Posterior cingulate gyrus (tissue), 11 donors: Measurements from ENCODE around the gene TYW3.
"Not testable (repeated sequence)": the region's sequence is repeated elsewhere in the genome, so short reads cannot be mapped to it uniquely, and the experiment has no call there.

Experiments used
- DNase-seq, 10 donors: peaks; one replicate each; pipeline versions ENCODE4 v3.0.0 to v3.0.0-alpha.2; 2020 to 2021; ENCODE audit warnings: mixed read lengths in 3 of 10
- intact Hi-C: fragments of 100-400 bp; cut with DNase I; formaldehyde crosslinking; loops from one replicate; pipeline ENCODE4 v1.15.1; 2023

Gene TYW3

DNA sequence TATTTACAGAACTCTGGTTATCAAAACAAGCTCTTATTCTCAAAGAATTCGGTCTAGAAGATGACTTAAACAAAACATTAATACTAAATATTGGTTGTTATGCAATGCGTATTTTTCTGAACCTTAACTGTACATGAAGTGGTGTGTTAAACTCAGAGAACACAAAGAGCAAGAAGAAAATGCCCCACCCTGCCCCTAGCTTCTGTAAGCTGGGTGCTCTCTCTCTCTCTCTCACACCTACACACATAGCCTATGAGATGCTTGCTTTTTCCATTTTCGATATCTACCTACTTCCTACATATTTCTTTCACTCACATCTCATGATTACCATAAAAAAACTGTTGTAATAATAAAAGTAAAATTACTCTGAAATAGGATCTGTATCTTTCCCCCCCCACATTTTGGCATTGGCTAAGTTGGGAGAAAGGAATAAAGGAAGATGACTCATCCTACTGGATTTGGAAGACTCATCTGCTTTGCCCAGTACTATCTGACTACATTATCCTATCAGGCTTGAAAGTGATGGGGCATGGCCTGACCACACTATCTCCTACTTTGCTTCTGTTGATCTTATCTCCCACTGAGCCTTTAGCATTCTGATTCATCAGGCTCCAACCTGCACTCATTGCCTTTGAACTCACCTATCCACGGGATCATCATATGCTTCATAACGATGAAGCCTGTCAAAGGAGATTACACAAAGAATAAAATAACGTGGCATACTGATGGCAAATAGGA, 3.0 kb upstream of the TYW3 start:
- intact Hi-C loops, result no loop called here
- no peak for DNase-seq

DNA sequence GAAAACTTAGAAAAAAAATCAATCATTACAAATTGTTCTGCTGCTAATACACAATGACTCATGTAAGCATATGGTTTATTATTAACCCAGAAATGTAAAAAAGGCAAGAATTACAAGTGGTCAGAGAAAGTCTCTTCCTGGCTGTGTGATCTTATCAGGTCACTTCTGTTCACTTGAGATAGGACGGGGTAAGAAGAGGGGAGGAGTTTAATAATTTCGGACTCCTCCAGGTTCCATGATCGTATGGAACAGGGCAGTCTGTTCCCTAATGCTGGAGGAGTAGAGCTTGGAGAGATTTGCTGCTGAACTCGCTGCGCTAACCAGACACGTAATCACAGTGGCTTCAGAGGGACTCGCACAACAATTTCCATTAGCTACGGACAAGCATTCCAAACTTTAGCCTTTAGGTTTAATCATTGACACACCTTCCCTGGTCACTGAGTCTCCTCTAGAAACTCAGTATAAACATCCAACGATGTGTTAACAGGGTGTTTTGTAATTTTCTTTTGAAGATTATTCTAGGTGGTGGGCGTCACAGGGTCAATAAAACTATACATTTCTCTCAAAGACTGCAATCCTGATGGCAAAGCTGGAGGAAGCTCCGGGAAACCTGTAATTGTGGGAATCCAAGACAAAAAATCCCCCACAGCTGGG, 1.4 kb upstream of the TYW3 start:
- intact Hi-C loops, result no loop called here
- DNase-seq, result no peak

DNA sequence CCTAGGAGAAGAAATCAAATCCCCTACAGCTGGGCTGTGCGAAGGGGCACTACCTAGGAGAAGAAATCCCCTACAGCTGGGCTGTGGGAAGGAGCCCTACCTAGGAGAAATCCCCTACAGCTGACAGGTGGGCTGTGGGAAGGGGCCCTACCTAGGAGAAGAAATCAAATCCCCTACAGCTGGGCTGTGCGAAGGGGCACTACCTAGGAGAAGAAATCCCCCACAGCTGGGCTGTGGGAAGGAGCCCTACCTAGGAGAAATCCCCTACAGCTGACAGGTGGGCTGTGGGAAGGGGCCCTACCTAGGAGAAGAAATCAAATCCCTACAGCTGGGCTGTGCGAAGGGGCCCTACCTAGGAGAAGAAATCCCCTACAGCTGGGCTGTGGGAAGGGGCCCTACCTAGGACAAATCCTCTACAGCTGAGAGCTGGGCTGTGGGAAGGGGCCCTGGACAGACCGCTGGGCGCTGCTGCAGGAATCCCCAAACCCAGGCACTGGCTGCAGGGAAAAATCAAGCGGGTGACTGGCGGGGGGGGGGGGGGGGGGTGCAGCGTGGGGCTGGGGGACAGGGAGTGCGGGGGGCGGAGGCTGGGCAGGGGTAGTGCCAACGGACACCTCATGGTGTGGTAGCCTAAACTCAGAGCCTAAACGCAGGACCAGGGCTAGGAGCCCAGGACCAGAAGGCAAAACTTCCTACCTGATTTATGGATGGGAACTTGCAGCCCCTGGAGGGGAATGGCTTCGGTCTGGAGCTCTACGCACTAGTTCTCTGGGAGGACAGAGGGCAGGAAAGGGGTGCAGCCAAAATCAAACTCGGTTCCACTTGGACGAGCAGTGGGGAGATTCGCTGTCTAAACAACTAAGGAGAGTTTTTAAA, 643 bp upstream of the TYW3 start:
- intact Hi-C loops, result not testable (repeated sequence)
- DNase-seq, result peak in 4 of 10 donors; percentile 9 to 67 (median 18)

DNA sequence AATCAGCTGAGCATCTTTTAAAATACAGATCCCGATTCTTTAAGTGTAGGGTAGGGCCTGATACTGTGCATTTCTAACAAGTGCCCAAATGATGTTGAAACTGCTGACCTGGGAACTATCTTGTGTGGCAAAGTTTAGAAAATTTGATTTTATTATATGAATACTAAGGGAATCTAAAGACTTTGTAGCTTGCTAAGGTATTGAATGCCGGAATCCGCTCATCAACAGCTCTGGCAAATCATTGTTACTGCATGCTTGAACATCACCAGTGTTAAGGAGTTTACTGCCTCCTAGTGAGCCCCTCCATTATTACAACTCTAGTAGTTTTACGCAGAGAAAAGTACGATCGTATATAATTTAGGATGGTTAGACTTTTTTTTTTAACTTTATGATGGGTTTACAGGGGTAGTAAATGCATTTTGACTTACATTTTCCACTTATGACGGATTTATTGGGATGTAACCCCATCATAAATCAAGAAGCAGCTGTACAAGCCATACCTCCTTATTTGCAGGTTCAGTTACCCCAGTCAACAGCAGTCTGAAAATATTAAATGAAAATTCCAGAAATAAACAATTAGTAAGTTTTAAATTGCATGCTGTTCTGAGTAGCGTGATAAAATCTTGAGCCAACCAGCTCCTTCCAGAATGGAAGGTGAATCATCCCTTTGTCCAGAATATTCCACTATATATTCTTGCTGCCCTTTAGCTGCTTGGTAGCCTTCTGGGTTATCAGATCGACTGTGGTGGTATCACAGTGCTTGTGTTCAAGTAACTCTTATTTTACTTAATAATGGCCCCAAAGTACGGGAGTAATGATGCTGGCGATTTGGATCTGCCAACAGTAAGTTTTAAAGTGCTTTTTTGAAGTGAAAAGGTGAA, 892 bp downstream of the TYW3 start:
- DNase-seq, result peak in 3 of 10 donors; percentile 10 to 30 (median 27)
- intact Hi-C loops, result no loop called here

DNA sequence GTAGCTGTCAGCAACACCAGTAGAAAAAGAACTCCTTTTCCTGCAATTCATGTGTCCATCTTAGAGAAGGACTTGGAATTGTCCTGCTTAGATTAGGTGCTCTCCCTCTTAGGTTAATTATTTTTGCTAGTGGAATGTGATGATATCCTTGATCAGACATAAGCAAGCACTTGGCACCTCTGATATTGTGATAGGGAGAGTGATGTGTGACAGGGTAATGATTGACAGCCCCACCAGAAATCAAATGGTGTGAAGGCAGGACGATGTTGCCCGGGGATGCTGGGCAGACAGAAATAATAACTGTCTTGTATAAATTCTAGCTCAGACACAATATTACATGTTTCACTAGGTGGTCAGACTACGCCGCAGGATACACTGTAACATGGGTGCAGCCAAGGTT, 4.4 kb downstream of the TYW3 start:
- intact Hi-C loops, result no loop called here
- no peak for DNase-seq

DNA sequence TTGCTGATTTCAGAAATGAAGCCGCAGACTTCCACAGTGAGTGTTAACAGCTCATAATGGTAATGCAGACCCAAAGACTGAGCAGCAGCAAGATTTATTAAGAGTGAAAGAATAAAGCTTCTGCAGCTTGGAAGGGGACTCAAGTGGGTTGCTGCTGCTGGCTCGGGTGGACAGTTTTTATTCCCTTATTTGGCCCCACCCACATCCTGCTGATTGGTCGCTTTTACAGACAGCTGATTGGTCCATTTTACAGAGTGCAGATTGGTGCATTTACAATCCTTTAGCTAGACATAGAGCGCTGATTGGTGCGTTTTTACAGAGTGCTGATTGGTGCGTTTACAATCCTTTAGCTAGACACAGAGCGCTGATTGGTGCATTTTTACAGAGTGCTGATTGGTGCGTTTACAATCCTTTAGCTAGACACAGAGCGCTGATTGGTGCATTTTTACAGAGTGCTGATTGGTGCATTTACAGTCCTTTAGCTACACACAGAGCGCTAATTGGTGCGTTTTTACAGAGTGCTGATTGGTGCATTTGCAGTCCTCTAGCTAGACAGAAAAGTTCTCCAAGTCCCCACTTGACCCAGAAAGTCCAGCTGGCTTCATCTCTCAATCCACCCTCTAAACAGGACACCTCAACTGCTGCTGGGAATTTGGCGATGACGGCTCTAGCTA, 7.5 kb downstream of the TYW3 start:
- DNase-seq, intact Hi-C loops: not testable (repeated sequence)

DNA sequence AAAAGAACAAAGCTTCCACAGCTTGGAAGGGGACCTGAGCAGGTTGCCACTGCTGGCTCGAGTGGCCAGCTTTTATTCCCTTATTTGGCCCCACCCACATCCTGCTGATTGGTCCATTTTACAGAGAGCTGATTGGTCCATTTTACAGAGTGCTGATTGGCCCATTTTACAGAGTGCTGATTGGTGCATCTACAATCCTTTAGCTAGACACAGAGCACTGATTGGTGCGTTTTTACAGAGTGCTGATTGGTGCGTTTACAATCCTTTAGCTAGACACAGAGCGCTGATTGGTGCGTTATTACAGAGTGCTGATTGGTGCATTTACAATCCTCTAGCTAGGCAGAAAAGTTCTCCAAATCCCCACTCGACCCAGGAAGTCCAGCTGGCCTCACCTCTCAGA, 12.3 kb downstream of the TYW3 start:
- DNase-seq, intact Hi-C loops: not testable (repeated sequence)

DNA sequence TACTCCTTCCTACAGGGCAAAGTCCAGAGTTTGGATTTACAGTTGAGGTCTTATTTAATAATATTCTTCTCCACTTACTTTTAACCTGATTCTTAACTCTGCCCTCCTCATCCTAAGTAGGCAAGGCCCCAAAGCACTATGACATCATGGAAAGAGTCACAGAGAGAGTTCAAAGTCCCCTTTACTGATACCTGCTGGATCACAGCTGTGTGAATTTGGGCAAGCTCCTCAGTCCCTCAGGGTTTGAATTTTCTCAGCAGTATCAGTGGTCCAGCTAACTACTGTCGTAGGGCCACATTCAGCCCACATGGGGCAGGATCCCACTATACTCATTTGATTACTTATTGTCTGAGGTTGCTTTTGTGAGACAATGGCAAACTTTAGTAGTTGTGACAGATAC, 16.0 kb downstream of the TYW3 start:
- no peak for DNase-seq
- intact Hi-C loops, result no loop called here

DNA sequence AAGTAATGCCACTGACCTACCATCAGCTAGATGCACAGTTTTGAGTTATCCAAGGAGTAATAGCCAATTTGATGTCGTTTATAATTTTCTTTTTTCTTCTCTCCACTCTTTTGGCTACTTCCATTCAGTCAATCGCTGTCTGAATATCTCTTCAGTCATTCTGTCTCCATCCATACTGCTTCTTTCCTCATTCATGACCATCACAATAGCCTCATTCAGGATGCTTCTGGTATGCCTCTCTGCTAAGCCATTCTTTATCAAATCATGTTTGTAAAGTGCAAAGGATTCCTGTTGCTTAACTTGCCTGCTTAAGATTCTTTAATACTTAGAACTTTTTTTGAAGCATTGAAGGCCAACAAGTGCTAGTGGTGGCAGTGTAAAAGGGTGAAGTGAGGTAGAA, 20.2 kb downstream of the TYW3 start:
- intact Hi-C loops, result no loop called here
- no peak for DNase-seq

DNA sequence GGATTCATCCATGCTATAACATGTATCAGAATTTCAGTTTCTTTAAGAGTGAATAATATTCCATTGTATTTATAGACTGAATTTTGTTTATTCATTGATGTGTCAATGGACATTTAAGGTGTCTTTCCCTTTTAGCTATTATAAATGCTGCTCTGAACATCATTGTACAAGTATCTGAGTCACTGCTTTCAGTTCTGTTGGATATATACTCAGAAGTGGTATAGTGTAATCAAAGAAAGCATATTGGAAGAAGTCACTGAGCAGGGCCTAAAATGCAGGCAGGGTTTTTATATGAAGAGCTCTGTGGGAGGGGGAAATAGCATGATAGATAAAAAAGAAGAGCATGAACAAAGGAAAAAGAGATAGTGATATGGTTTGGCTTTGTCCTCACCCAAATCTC, 22.5 kb downstream of the TYW3 start:
- intact Hi-C loops, result no loop called here
- DNase-seq, result no peak

DNA sequence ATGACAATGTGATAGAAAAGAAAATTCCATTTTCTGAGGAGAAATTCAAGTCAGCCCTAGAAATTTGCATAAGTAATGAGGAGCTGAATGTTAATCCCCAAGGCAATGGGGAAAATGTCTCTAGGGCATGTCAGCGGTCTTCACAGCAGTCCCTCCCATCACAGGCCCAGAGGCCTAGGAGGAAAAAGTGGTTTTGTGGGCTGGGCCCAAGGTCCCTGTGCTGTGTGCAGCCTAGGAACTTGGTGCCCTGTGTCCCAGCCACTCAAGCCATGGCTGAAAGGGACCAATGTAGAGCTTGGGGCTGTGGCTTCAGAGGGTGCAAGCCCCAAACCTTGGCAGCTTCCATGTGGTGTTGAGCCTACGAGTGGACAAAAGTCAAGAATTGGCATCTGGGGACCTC, 23.7 kb downstream of the TYW3 start:
- intact Hi-C loops, result not testable (repeated sequence)

DNA sequence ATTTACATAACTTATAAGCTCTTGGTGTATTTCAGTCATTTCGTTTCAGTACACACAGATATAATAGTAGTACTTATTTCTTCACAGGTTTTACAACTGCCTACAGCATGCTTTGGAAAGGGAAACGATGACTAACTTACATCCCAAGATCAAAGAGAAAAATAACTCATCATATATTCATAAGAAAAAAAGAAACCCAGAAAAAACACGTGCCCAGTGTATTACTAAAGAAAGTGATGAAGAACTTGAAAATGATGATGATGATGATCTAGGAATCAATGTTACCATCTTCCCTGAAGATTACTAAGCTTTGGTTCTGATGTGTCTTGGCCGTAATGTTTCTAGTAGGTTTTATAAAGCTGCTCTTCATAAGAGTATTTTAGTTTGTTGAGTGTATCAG, 30.9 kb downstream of the TYW3 start:
- no peak for DNase-seq

More for the DNA sequence above, 23.7 kb downstream of the TYW3 start:
- DNase-seq, result not testable (repeated sequence)

DNA sequence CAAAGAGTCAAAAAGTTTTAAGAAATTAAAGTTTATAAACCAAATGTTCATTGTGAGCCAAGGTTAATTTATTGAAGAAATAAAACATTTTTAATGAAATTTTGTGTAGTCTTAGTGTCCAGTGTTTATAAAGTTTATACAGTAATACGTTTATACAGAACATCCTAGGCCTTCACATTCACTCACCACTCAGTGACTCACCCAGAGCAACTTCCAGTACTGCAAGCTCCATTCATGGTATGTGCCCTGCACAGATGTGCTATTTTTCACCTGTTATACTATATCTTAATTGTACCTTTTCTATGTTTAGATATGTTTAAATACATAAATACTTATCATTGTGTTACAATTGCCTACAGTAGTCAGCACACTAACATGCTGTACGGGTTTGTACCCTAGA, 33.6 kb downstream of the TYW3 start:
- intact Hi-C loops, result no loop called here
- no peak for DNase-seq

More for the DNA sequence above, 30.9 kb downstream of the TYW3 start:
- intact Hi-C loops, result no loop called here

DNA sequence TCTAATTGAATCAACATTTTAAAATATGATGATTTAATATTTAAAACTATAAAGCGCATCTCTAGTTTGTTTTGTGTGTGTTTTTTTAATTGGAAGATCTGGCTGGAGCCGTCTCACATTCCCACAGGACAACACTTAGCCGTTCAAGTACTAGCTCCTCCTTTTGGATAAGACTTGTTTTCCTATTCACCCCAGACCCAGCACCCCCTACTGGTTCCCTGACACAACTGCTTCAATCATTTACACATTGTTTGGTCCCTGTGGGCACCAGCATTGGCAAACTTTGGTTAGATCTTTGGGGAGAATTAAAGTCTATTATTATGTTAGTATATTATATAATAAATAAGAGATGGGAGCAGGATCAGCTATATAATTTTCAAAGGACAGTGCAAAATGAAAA, 34.5 kb downstream of the TYW3 start:
- DNase-seq, result no peak
- intact Hi-C loops, result no loop called here

DNA sequence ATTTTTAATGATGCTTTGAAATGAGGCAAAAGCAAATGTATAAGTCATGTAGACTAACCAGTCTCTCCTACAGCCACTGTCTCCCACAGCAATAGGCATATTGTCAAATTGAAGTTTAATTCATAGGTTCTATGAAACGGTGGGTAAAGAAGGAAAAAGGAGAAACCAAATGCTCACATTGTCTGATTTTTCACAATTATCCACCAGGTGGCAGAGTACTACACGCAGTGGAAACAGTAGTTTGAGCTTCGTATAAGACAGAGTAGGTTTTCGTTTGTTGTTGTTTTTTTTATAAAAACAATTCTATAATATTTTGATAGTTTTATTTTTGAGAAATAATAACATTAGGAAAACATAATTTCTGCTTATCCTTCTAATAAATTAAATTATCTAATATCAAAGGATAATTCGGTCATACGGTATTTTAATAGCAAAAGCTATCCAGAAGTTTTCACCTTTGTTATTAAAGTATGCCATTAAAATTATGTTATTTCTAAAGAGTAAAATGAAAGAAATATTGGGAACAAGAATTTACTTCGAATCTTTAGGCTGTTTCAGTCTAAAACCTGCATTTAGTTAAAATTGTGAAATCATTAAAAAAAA, 39.1 kb downstream of the TYW3 start:
- intact Hi-C loops, result loop anchor here (1.0 kb wide), 1 partner anchor 431 kb away; no protein-coding TSS in a partner anchor
- DNase-seq, result peak in 2 of 10 donors; percentile 11 to 13

DNA sequence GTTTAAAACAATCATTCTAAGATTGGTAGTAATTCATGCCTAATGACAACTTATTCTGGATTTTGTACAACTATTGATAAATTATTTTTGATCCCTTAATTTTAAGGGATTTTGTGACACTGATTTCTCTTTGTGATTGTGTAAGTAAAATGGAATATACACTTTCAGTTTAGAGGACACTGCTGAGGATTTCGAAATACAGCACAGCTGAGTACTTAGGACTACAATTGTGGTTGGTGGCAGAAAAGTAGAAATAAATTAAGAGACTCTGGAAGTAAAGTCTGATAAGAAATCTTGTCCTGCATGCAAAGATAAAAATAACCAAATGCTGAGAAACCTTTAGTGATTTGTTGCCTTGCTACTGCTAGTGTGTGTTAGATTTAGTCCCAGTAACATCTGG, 40.0 kb downstream of the TYW3 start:
- no peak for DNase-seq
- intact Hi-C loops, result loop anchor here (1.0 kb wide), 1 partner anchor 430 kb away; no protein-coding TSS in a partner anchor

DNA sequence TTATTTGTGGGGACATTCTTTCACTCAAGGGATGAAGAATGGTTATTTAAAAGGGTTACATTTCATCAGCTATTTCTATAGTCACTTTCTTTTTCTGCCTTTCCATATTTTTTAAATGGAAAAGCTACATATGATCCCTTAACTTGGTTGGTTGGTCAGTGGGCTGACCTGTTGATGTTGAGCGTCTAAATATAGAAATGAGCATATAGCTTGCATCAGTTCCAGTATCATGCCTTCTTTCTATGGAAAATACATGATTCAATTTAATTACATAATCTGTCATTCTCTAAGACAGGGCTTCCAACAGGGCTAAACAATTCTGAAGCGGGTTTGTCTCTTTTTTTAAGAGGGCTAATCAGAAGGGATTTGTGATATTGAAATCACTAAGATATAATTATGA, 40.6 kb downstream of the TYW3 start:
- intact Hi-C loops, result no loop called here
- no peak for DNase-seq

DNA sequence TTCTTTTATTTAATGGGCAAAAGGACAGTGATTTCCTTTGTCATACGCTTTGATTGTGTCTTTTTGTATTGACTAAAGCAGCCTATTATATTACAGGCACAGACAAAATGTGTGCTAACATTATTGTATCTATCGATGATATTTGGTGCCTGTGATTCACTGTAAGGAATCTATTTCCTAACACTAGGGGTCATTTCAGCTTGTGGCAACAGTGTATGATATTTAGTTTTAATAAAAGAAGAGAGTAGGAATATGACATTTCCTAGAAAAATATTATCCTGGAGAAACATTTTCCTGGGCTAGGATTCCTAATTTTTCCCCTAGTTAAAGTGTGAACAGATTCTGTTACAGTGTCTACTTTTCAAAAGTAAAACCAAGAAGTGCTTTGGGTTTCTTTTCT, 42.8 kb downstream of the TYW3 start:
- no peak for DNase-seq
- intact Hi-C loops, result no loop called here

DNA sequence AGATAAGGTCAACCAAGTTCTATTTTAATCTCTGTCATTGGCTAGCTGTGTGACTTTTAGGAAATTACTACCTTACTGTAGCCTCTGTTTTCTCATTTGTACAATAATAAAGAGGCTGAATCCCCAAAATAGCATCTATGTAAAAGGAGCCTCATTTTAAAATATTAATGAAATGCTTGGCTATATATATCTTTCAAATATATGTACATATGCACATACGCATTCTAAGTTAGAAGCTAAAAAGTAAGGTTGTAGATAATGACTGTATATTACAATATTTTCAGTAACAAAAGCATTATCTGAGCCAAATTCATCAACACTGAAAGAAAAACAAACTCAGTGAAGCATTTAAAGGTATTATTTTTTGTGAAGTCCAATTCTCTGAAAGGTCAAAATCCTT, 44.6 kb downstream of the TYW3 start:
- no peak for DNase-seq
- intact Hi-C loops, result no loop called here
